Measurements from ENCODE around the gene BACH2. TPM values are rescaled to one million over a fixed set of nuclear protein-coding genes. Genes with fewer than 3 reads are reported as not detected.

BACH2 gene
- polyA plus RNA-seq, 1 donor from 2014 or later = 45.5 TPM

DNA sequence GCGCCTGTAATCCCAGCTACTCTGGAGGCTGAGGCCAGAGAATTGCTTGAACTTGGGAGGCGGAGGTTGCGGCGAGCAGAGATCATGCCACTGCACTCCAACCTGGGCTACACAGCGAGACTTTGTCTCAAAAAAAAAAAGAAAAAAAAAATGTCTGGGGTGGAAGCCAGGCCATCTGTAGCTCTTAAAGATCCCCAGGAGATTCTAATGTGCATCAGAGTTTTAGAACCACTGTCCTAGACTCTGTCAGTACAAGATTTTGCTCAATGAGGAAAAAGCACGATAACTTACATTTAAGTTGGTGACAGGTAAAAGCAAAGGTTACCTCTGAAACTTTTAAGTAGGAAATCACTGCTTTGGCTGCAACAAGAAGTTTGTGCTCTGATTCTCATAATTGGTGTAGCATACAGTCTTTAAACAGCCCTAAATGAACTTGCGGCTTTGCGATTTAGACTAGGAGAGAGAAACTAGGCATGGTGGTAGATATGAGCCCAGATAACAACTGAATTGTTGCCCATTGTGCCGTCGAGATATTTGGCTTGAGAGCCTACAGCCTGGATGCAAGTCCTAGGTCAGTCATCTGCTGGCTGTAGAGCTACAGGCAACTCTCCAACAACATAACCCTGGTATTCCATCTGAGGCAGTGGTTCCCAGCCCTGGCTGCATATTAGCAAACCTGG, 67.2 kb downstream of the BACH2 start:
- H2AFZ ChIP-seq (ENCODE audit: low read depth, low read length) = no peak overlapping the region
- H3F3A ChIP-seq (ENCODE audit: insufficient read depth, low read length, poor library complexity, severe bottlenecking) = no peaks in the 10 kb centered on the region
- H3K36me3 ChIP-seq (ENCODE audit: insufficient read depth, low read length) = no peaks in the 10 kb centered on the region
- TF ChIP-seq TAF1 (IDR thresholded peaks at IDR 0.05; ENCODE audit: low read depth) = no peak
- TF ChIP-seq POLR2AphosphoS5 (IDR thresholded peaks at IDR 0.05) = no peak
- H3K79me2 ChIP-seq (replicated peaks; ENCODE audit: insufficient read depth, low read length) = peaks cover 3% of the 10 kb centered on the region
- H3K9me3 ChIP-seq (ENCODE audit: low read length) = no peaks in the 10 kb centered on the region
- no peak overlapping the region for H3K9ac ChIP-seq (ENCODE audit: low read length)
- H3K4me2 ChIP-seq (ENCODE audit: low read length) = no peak overlapping the region
- H3K4me3 ChIP-seq (ENCODE audit: low read length) = no peak overlapping the region
- H4K20me1 ChIP-seq (ENCODE audit: insufficient read depth) = no peaks in the 10 kb centered on the region
- no peaks in the 10 kb centered on the region for H3K27me3 ChIP-seq (ENCODE audit: insufficient read depth, low read depth, low read length)
- H3K27ac ChIP-seq (ENCODE audit: low read length) = no peak overlapping the region
- H3K9me2 ChIP-seq (ENCODE audit: insufficient read depth, low read length) = no peaks in the 10 kb centered on the region

DNA sequence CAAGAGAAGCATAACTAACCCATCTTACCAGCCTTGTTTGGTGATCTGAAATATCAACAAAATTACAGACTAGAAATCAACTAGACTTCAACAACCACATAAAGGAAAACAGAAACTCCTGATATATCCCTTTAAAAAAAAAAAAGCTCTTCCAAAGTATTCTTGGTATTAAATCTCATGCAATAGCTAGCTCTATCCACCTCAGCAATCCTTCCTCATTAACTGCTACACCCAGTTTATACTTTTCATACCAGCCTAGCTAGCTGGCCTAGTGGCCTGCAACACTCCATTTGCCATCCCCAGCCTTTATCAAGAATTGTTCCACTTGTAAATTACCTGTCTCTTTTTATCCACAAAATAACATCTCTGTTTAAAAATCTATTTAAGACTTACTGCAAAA, 69.0 kb downstream of the BACH2 start:
- TF ChIP-seq RAD21 (conservative IDR thresholded peaks at IDR 0.05) = no peak
- TF ChIP-seq EP300 (conservative IDR thresholded peaks at IDR 0.05; ENCODE audit: poor library complexity, severe bottlenecking) = no peak
- no peak for TF ChIP-seq EZH2 (IDR thresholded peaks at IDR 0.05; ENCODE audit: borderline replicate concordance, insufficient read depth, low read length, poor library complexity, severe bottlenecking)
- TF ChIP-seq TAF1 (IDR thresholded peaks at IDR 0.05; ENCODE audit: low read depth) = no peak
- no peak for TF ChIP-seq REST (IDR thresholded peaks at IDR 0.05; ENCODE audit: borderline replicate concordance)
- TF ChIP-seq MXI1 (conservative IDR thresholded peaks at IDR 0.05; ENCODE audit: poor library complexity, severe bottlenecking) = no peak
- TF ChIP-seq SMC3 (conservative IDR thresholded peaks at IDR 0.05; ENCODE audit: poor library complexity) = no peak
- no peak for TF ChIP-seq POLR2AphosphoS5 (IDR thresholded peaks at IDR 0.05)
- TF ChIP-seq CTCF (IDR thresholded peaks at IDR 0.05; ENCODE audit: poor library complexity, severe bottlenecking) = no peak
- no peak overlapping the region for H2AFZ ChIP-seq (ENCODE audit: low read depth, low read length)
- no peak overlapping the region for H3K4me2 ChIP-seq (ENCODE audit: low read length)
- H3K4me3 ChIP-seq (ENCODE audit: low read length) = no peak overlapping the region
- H4K20me1 ChIP-seq (ENCODE audit: insufficient read depth) = no peaks in the 10 kb centered on the region
- H3K9ac ChIP-seq (ENCODE audit: low read length) = no peak overlapping the region
- no peaks in the 10 kb centered on the region for H3K9me3 ChIP-seq (ENCODE audit: low read length)
- no peak overlapping the region for H3K27ac ChIP-seq (ENCODE audit: low read length)
- peaks cover 9% of the 10 kb centered on the region for H3K79me2 ChIP-seq (replicated peaks; ENCODE audit: insufficient read depth, low read length)
- no peaks in the 10 kb centered on the region for H3K9me2 ChIP-seq (ENCODE audit: insufficient read depth, low read length)
- H3K36me3 ChIP-seq (ENCODE audit: insufficient read depth, low read length) = no peaks in the 10 kb centered on the region
- no peaks in the 10 kb centered on the region for H3K27me3 ChIP-seq (ENCODE audit: insufficient read depth, low read depth, low read length)
- no peaks in the 10 kb centered on the region for H3F3A ChIP-seq (ENCODE audit: insufficient read depth, low read length, poor library complexity, severe bottlenecking)
